BLaER1 (cell line): Measurements from ENCODE around the gene TAS2R38.
A peak's percentile ranks its signal among the peaks of the same experiment; 100 is the strongest.

Experiments
- H3K27ac ChIP-seq: shearing (Covaris generic); formaldehyde crosslinking; 2 replicates; pipeline ENCODE4 v1.8.1; 2022
- H3K27me3 ChIP-seq: shearing (Covaris generic); formaldehyde crosslinking; 2 replicates; pipeline ENCODE4 v1.8.1; 2022
- H3K36me3 ChIP-seq: shearing (Covaris generic); formaldehyde crosslinking; 2 replicates; pipeline ENCODE4 v1.8.1; 2022
- H3K4me1 ChIP-seq: shearing (Covaris generic); formaldehyde crosslinking; 2 replicates; pipeline ENCODE4 v1.8.1; 2022
- H3K4me2 ChIP-seq: shearing (Covaris generic); formaldehyde crosslinking; 2 replicates; pipeline ENCODE4 v1.8.1; 2022
- H3K4me3 ChIP-seq: shearing (Covaris generic); formaldehyde crosslinking; 2 replicates; pipeline ENCODE4 v1.8.1; 2022
- H3K9ac ChIP-seq: shearing (Covaris generic); formaldehyde crosslinking; 2 replicates; pipeline ENCODE4 v1.8.1; 2022
- H3K9me3 ChIP-seq: shearing (Covaris generic); formaldehyde crosslinking; 2 replicates; pipeline ENCODE4 v1.8.1; 2022
- H4K20me1 ChIP-seq: shearing (Covaris generic); formaldehyde crosslinking; 2 replicates; pipeline ENCODE4 v1.8.1; 2022
- Cebpa-rat ChIP-seq: shearing (Covaris generic); IDR thresholded peaks from 2 replicates; pipeline ENCODE4 v1.8.1; 2022

The TAS2R38 gene

DNA sequence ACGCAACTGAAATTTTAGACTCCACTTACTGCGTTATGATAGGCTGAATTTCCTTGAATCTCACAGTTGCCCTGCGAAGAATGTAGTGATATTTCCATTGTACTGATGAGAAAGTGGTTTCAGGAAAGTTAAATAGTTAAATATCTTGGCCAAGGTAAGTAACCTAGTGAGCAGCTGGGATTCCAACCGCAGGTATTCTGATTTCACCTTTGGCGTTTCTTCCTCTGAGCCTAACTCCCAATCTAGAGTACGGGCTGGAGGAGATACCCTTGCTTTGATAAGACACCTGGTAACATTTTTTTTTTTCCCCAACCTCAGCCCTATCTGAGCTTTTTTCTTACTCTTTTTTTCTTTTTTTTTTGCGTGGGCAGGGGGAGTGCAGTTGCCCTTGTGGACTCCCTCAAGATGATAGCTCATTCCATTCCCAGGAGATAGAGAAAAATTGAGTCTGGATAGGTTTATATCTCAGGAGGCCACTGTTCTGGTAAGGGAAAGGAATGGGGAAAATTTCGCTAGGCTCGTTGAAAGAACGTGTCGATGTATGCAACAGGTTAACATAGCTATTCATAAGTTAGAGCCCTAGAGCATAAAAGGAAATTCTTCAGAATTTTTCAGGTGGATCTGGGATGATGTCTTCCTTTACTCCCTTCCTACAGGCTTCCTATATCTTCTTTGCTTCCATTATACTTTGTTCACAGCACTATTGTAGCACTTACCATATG lies 3.1 kb upstream of the TAS2R38 start:
- Histone ChIP-seq H3K9ac (no peak overlapping the region), H3K27me3 (no peaks in the 10 kb centered on the region), H4K20me1 (no peaks in the 10 kb centered on the region), H3K36me3 (no peaks in the 10 kb centered on the region), H3K4me2 (peak overlapping the region; percentile 64), H3K4me3 (peak overlapping the region; percentile 59), H3K27ac (no peak overlapping the region), H3K9me3 (peaks cover 2% of the 10 kb centered on the region; the same call in 1 of the 2 replicates), H3K4me1 (peaks cover 32% of the 10 kb centered on the region)
- no peak for TF ChIP-seq Cebpa-rat

- Histone ChIP-seq H3K27ac (no peak overlapping the region; the same call in 1 of the 2 replicates), H3K4me3 (peak overlapping the region; percentile 59), H3K9ac (peak overlapping the region; percentile 18; the same call in 1 of the 2 replicates), H3K4me2 (peak overlapping the region; percentile 64), H3K9me3 (no peaks in the 10 kb centered on the region), H3K36me3 (no peaks in the 10 kb centered on the region), H3K4me1 (peaks cover 32% of the 10 kb centered on the region), H3K27me3 (no peaks in the 10 kb centered on the region), H4K20me1 (no peaks in the 10 kb centered on the region)
- no peak for TF ChIP-seq Cebpa-rat
Observed at GRCh38 chr7:141975806-141976523, 2.4 kb upstream of the TAS2R38 start.

GRCh38 chr7:141974831-141975230 lies 1.3 kb upstream of the TAS2R38 start:
- Histone ChIP-seq H3K4me1 (peaks cover 31% of the 10 kb centered on the region), H3K36me3 (no peaks in the 10 kb centered on the region), H4K20me1 (no peaks in the 10 kb centered on the region), H3K27ac (no peak overlapping the region), H3K4me2 (no peak overlapping the region), H3K27me3 (no peaks in the 10 kb centered on the region), H3K9ac (no peak overlapping the region), H3K9me3 (no peaks in the 10 kb centered on the region), H3K4me3 (no peak overlapping the region)
- no peak for TF ChIP-seq Cebpa-rat

DNA sequence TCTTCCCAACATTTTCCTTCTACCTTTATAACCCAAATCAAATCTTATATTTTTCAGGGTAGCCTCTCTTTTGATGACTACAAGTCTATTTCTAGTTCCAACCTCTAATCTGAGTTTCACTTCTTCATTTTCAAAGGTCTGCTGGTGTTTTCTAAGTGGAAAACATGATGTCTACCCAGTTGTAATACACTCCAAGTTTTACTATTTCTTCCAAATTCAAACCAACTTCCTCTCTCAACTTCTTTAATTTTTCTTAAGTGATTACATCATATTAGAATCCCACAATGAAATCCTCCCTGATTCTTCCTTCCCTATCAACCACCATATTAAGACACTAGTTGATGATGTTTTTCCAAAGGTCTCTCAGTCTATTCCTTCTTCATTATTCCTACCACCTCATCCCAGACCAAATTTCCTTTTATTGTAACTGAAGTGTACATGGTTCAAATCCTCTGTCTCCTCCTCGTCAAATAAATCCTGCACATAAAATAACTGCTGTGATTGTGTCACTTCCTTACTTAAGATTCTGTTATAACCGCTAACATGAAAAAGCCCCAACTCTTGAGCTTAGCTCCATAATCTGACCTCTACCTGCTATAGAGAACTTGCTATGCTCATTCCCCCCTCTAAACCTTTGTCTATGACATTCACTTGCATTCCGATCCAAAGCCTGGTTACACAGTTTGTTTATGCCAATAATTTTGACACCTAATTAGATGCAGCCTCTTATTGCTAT lies 12.7 kb downstream of the TAS2R38 start:
- TF ChIP-seq Cebpa-rat, result no peak; the same call in 1 of the 2 replicates
- H3K9ac ChIP-seq, result no peak overlapping the region
- H3K9me3 ChIP-seq, result peaks cover 16% of the 10 kb centered on the region
- H4K20me1 ChIP-seq, result no peaks in the 10 kb centered on the region
- H3K36me3 ChIP-seq, result no peaks in the 10 kb centered on the region
- H3K4me2 ChIP-seq, result peak overlapping the region; percentile 62
- peak overlapping the region; percentile 29; the same call in 1 of the 2 replicates for H3K27ac ChIP-seq
- peaks cover 35% of the 10 kb centered on the region for H3K4me1 ChIP-seq
- no peak overlapping the region for H3K4me3 ChIP-seq
- no peaks in the 10 kb centered on the region for H3K27me3 ChIP-seq

DNA sequence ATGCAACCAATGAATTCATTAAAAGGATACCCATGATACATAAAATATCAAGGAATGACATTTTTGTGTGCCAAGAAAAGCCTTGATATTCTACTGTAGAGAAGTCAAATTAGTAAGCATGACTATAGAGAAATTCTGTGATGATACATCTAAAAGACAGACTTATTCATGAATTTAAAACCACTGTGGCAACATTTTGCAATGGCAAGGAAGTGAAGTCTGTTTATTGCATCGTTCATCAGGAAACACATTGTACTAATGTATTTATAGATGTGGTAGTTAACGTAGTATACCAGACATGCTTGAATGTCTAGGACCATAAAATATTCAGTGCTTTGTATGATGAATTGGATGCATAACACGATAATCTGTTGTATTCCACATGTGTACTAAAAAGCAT lies 17.5 kb downstream of the TAS2R38 start:
- Histone ChIP-seq H3K4me3 (no peak overlapping the region), H3K4me2 (peak overlapping the region; percentile 60), H3K27ac (peak overlapping the region; percentile 77), H3K9ac (no peak overlapping the region), H3K9me3 (peaks cover 6% of the 10 kb centered on the region; the same call in 1 of the 2 replicates), H4K20me1 (no peaks in the 10 kb centered on the region), H3K4me1 (peaks cover 38% of the 10 kb centered on the region), H3K27me3 (no peaks in the 10 kb centered on the region), H3K36me3 (no peaks in the 10 kb centered on the region)
- TF ChIP-seq Cebpa-rat, result no peak; the same call in 1 of the 2 replicates

DNA sequence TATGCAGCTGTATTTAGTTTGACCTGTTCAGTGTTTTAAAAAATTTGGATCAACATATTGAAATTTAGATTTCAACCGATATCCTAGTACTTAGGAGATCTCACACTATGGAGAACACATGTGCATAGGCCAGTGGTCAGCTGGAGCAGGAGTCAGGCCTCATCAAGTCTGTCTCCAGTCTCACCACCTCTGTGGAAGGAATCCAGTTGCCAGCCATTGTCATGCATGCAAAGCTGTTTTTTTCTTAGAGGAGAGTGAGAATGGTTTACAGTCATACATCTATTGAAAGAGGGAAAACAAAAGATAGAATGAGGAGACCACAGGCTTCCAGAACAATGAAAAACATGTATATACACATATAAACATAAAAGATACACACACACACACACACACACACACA lies 19.2 kb downstream of the TAS2R38 start:
- H3K4me2 ChIP-seq, result no peak overlapping the region
- H3K9me3 ChIP-seq, result peaks cover 6% of the 10 kb centered on the region; the same call in 1 of the 2 replicates
- H3K27ac ChIP-seq, result peak overlapping the region; percentile 24; the same call in 1 of the 2 replicates
- no peak overlapping the region for H3K9ac ChIP-seq
- H4K20me1 ChIP-seq, result no peaks in the 10 kb centered on the region
- H3K4me3 ChIP-seq, result no peak overlapping the region
- no peak for TF ChIP-seq Cebpa-rat
- H3K27me3 ChIP-seq, result no peaks in the 10 kb centered on the region
- H3K4me1 ChIP-seq, result peaks cover 25% of the 10 kb centered on the region
- H3K36me3 ChIP-seq, result no peaks in the 10 kb centered on the region

GRCh38 chr7:141952461-141952860 lies 21.1 kb downstream of the TAS2R38 start:
- Histone ChIP-seq H3K4me1 (peaks cover 22% of the 10 kb centered on the region), H3K27ac (no peak overlapping the region), H4K20me1 (no peaks in the 10 kb centered on the region), H3K9me3 (peaks cover 4% of the 10 kb centered on the region; the same call in 1 of the 2 replicates), H3K27me3 (no peaks in the 10 kb centered on the region), H3K36me3 (no peaks in the 10 kb centered on the region), H3K4me2 (no peak overlapping the region), H3K4me3 (no peak overlapping the region), H3K9ac (no peak overlapping the region)
- no peak for TF ChIP-seq Cebpa-rat

DNA sequence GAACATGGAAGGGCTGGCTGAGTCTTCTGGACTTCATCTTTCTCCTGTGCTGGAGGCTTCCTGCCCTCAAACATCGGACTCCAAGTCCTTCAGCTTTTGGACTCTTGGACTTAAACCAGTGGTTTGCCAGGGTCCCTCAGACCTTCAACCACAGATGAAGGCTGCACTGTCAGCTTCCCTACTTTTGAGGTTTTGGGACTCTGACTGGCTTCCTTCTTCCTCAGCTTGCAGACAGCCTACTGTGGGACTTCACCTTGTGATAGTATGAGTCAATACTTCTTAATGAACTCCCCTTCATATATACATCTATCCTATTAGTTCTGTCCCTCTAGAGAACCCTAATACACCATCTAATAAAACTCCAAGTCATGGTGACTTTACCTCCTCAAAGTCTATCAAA lies 22.8 kb downstream of the TAS2R38 start:
- Histone ChIP-seq H3K4me1 (peaks cover 5% of the 10 kb centered on the region), H3K4me2 (no peak overlapping the region), H3K36me3 (no peaks in the 10 kb centered on the region), H3K9ac (no peak overlapping the region), H3K27me3 (no peaks in the 10 kb centered on the region), H3K27ac (no peak overlapping the region), H3K4me3 (no peak overlapping the region), H4K20me1 (no peaks in the 10 kb centered on the region), H3K9me3 (no peaks in the 10 kb centered on the region)
- no peak for TF ChIP-seq Cebpa-rat

DNA sequence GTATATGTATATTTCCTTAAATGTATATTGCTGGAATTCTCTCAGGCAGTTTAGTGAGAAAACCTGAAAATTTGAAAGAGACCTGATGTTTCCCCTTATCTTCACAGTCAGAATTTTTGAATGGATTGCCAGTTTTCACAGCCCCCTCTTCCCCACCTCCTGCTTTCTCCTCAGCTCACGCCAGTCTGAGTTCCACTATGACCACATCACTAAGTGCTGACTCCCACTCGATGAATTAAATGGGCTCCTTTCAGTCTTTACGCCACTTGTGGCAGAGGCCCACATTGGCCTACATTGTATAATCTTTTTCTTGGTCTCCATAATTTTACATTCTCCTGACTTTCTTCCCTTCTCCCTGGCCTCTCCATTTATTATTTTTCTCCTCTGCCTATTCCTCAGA lies 23.7 kb downstream of the TAS2R38 start:
- no peak overlapping the region for H3K27ac ChIP-seq
- H4K20me1 ChIP-seq, result no peaks in the 10 kb centered on the region
- H3K9ac ChIP-seq, result no peak overlapping the region
- H3K4me1 ChIP-seq, result no peaks in the 10 kb centered on the region; the same call in 1 of the 2 replicates
- no peak overlapping the region for H3K4me2 ChIP-seq
- no peaks in the 10 kb centered on the region for H3K36me3 ChIP-seq
- H3K9me3 ChIP-seq, result no peaks in the 10 kb centered on the region
- no peak overlapping the region for H3K4me3 ChIP-seq
- no peak for TF ChIP-seq Cebpa-rat
- H3K27me3 ChIP-seq, result no peaks in the 10 kb centered on the region
